Stimulated activated CD8-positive, alpha-beta memory T cell treated with anti-CD3 and anti-CD28 coated beads, Interleukin-12 subunit alpha, Interleukin-12 subunit beta, amount 100 ng/mL, for 4 hours (primary cell): Measurements from ENCODE around the gene F5.

Experiments used
- DNase-seq: peaks from one replicate; pipeline ENCODE4 v3.0.0-alpha.2; 2020; ENCODE audit warnings: low read depth

F5 gene

DNA sequence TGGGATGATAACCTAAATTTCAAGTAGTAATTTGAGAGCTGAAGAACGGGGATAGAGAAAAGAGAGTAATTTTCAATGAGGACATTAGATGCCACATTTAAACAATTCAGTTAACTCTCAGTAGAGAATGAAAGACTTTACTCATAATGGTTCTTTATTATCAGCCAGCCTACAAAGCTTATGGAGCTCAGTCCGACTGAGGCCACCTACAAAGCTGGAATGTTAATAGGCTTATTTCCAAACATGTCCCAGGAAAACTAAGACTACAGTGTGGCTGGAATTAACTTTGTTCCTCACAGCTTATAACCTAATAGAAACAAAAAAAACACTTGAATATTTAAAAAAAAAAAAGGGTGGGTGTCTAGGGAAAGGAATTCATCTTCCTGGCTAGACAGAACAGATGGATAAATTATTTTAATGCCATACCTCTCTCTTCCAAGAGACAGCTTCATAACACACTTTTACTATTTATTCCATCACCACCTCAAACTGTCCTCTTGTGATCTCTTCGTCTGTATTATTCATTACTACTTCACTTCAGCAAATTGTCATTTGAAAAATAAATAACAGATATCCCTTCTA lies 110.4 kb downstream of the F5 start:
- DNase-seq = no peak

DNA sequence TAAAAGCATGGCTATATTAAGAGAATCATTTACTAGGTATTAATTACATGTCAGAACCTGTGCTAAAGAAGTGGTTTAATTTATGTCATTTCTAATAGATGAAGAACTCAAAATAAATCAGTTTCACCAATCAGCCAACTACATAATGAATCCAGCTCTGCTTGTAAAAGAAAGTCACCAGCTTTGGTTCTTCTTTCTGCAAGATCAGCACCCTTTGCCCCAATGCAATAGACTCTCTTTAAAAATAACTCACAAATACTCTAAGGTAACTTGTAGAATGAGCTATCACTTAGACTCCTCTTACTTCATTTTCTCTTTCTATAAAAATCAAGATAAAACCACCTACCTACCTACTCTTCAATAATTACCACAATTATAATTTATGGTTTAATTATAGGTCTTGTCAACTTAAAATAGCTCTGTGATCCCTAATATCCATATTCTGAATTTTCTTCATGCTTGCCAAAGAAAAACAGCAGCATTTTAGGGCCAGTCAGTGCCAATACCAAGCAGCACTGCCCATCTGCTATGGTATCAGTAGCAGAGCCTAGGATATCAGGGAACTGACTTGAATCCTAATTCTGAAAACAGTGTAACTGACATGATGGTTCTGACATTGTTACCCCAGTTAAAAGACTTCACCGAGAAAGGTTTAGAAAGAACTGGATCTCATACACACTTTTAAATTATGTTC lies 111.8 kb downstream of the F5 start:
- DNase-seq = no peak

DNA sequence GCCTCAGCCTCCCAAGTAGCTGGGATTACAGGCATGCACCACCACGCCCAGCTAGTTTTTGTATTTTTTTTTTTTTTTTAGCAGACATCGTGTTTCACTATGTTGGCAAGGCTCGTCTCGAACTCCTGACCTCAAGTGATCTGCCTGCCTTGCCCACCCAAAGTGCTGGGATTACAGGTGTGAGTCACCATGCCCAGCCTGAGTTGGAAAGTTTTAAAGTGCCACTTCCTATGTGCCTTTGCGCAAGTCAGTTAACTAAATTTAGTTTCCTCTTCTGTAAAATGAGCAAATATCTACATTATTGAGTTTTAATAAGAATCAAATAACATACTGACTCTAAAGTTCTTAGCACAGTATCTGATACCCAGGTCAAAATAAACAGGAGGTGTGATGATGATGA lies 112.9 kb downstream of the F5 start:
- no peak for DNase-seq

DNA sequence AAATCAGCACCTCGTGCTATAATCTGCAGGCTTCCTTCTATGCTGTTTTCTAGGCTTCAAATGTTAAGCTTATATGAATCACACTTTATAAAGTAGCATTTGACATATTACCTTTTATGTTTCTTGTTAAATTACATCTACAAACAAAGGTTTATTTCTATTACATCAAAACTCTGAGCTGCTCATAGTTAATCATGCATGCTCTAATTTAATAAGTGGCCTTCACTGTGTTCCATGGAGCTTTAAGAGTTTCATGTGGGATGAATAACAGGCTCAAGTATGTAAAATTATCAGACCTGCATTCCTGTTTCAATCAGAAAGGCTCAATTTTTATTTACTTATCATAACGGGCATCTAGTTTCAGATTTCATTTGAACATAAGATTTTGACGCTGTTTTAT lies 113.5 kb downstream of the F5 start:
- no peak for DNase-seq

DNA sequence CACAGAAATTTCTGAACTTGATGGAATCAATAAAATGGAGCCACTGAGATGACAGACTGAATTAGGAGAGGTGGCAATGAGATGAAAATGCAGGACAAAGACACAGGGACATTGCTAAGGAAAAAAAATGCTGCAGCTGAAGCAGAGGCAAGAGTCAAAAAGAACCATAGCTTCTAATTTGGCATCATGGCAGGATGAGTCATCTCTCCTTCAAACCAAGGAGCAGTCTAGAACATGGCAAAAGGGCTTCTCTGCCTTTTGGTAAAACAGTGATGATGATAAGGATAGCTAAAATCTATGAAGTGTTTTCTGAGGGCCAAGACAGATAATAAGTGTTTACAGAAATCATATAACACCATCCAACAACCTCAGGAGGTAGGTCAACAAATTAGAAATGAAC lies 117.3 kb downstream of the F5 start:
- no peak for DNase-seq

DNA sequence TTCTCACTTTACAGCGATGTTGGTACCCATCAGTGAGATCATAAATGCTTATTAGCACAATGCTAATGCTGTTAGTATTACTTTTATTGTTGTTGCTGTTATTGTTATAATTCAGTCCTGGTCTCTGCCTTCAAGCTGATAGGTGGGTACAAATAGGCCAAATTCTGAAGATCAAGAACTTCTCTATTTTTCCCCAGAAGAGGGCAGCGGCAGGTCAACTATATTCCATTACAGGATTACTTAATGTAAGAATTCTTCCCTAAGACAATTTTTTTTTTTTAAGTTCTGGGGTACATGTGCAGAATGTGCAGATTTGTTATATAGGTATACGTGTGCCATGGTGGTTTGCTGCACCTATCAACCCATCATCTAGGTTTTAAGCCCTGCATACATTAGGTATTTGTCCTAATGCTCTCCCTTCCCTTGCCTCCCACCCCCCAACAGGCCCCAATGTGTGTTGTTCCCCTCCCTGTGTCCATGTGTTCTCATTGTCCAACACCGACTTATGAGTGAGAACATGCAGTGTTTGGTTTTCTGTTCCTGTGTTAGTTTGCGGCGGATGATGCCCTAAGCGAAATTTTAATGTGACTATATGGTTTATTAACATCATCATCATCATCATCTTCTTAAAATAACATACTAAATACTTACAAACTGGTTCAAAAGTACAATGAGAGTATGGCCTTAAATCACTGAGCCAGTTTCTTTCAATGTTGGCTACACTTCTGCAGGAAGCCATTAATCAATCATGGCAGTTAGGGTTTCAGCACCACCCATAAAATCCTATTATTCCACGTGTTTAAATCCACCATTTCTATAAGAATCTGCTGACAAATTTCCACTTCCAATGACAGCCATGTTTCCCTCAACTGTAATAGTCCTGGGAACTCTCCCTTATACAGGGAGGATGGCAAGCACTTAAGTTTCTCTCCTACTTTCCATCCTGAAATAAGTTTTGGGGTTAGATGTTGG lies 119.7 kb downstream of the F5 start:
- no peak for DNase-seq

DNA sequence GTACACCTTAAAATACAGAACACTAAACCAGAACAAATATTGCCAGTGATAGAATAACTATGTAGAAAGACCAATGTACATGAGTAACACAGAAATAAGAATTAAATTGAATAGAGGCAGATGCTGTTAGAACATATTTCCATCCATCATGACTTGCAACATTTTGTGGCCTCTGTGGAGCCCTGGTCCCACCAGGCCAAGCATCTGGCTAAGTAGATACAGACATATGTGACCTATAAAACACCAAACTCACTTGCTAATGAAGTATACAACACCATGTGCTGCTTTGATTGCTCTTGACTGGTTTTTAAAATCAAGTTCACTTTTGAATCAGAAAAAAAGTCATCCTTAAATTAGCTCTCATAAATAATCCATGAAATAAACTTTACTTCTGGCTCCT lies 121.0 kb downstream of the F5 start:
- DNase-seq = no peak
